Measurements from ENCODE around the gene CATSPERE.
A peak's percentile ranks its signal among the peaks of the same experiment; 100 is the strongest.

GRCh38 chr1:244439391-244440032 lies 21.6 kb upstream of the CATSPERE start:
- no peak for TF ChIP-seq TEAD4 (IDR thresholded peaks at IDR 0.05; ENCODE audit: low read depth, low read length)
- TF ChIP-seq CTCF (IDR thresholded peaks at IDR 0.05; ENCODE audit: control extremely low read depth in 1 of 3, insufficient read depth in 1 of 3, low read depth in 1 of 3, low read length in 3 of 3): no peak
- TF ChIP-seq KDM5A (IDR thresholded peaks at IDR 0.05; ENCODE audit: low read length): no peak
- no peak for TF ChIP-seq EZH2 (IDR thresholded peaks at IDR 0.05; ENCODE audit: low read depth, low read length, severe bottlenecking)
- TF ChIP-seq GTF2F1 (IDR thresholded peaks at IDR 0.05; ENCODE audit: borderline replicate concordance, low read depth, low read length): no peak
- TF ChIP-seq HDAC2 (IDR thresholded peaks at IDR 0.05; ENCODE audit: borderline replicate concordance in 1 of 2, low read depth in 2 of 2, low read length in 2 of 2): no peak
- no peak for TF ChIP-seq SP1 (IDR thresholded peaks at IDR 0.05; ENCODE audit: low read depth, low read length)
- TF ChIP-seq POLR2A (IDR thresholded peaks at IDR 0.05; ENCODE audit: control extremely low read depth in 1 of 2, low read depth in 2 of 2, low read length in 2 of 2): peak in 1 of 2 experiments; percentile 44; a peak in 1 of 3 replicates
- no peak for TF ChIP-seq JUND (IDR thresholded peaks at IDR 0.05; ENCODE audit: low read length)
- 0 out of 2 replicates have a peak, but pooled peaks have one; percentile 18 for TF ChIP-seq TAF1 (IDR thresholded peaks at IDR 0.05; ENCODE audit: low read depth, low read length)
- no peak for TF ChIP-seq ZNF274 (IDR thresholded peaks at IDR 0.05; ENCODE audit: borderline replicate concordance, extremely low read depth, low read length)
- TF ChIP-seq SUZ12 (IDR thresholded peaks at IDR 0.05; ENCODE audit: low read length): no peak
- no peak for TF ChIP-seq RFX5 (IDR thresholded peaks at IDR 0.05; ENCODE audit: borderline replicate concordance, low read depth, low read length)
- TF ChIP-seq RXRA (IDR thresholded peaks at IDR 0.05; ENCODE audit: insufficient read depth, low read depth, low read length): no peak
